Liver (tissue), 3 donors: ENCODE data around the gene LMF1.

Source experiments
- CTCF ChIP-seq: fragments of 150-350 bp; IDR thresholded peaks from 2 replicates; pipeline ENCODE4 v1.5.1; 2017; ENCODE audit warnings: improper control_type of control experiment, low read depth, low read length; ENCODE audit not compliant: missing input control
- REST ChIP-seq: IDR thresholded peaks from 2 replicates; pipeline ENCODE4 v1.6.1; 2016; ENCODE audit warnings: antibody characterized with exemption, mild to moderate bottlenecking
- TAF1 ChIP-seq: conservative IDR thresholded peaks from 2 replicates; pipeline ENCODE4 v1.6.1; 2016; ENCODE audit warnings: antibody characterized with exemption, mild to moderate bottlenecking
- donor health status: healthy.
- donor health status: healthy.

- no peak for TF ChIP-seq CTCF
- no peak for TF ChIP-seq TAF1
- no peak for TF ChIP-seq REST
Observed at GRCh38 chr16:991345-991744, 20.6 kb upstream of the LMF1 start.
